HPDE6-E6E7 (cell line): ENCODE results near the gene TMEM273.

Experiments used
- DNase-seq: peaks from one replicate; pipeline ENCODE4 v3.0.0; 2011; ENCODE audit warnings: missing footprints; ENCODE audit errors: extremely low spot score

Gene TMEM273

GRCh38 chr10:49176310-49177268, 11.6 kb downstream of the TMEM273 start:
- DNase-seq: no peak

- DNase-seq: no peak
Observed at GRCh38 chr10:49175587-49176309, 12.4 kb downstream of the TMEM273 start.

GRCh38 chr10:49174926-49175500, 13.2 kb downstream of the TMEM273 start:
- no peak for DNase-seq

- DNase-seq: no peak
Observed at GRCh38 chr10:49174261-49174925, 13.8 kb downstream of the TMEM273 start.

GRCh38 chr10:49173853-49174252, 14.3 kb downstream of the TMEM273 start:
- DNase-seq: no peak

- no peak for DNase-seq
Observed at GRCh38 chr10:49173201-49173772, 14.9 kb downstream of the TMEM273 start.

GRCh38 chr10:49172777-49173132, 15.4 kb downstream of the TMEM273 start:
- no peak for DNase-seq

GRCh38 chr10:49172061-49172776, 16.0 kb downstream of the TMEM273 start:
- no peak for DNase-seq

- no peak for DNase-seq
Observed at GRCh38 chr10:49171326-49172060, 16.7 kb downstream of the TMEM273 start.

GRCh38 chr10:49170632-49171325, 17.4 kb downstream of the TMEM273 start:
- DNase-seq: no peak

- no peak for DNase-seq
Observed at GRCh38 chr10:49169776-49170175, 18.4 kb downstream of the TMEM273 start.

GRCh38 chr10:49168831-49169500, 19.2 kb downstream of the TMEM273 start:
- no peak for DNase-seq

- no peak for DNase-seq
Observed at GRCh38 chr10:49168171-49168540, 20.0 kb downstream of the TMEM273 start.

GRCh38 chr10:49167425-49168170, 20.6 kb downstream of the TMEM273 start:
- no peak for DNase-seq

- no peak for DNase-seq
Observed at GRCh38 chr10:49166484-49167400, 21.4 kb downstream of the TMEM273 start.

- no peak for DNase-seq
Observed at GRCh38 chr10:49165821-49166483, 22.2 kb downstream of the TMEM273 start.

- DNase-seq: no peak
Observed at GRCh38 chr10:49165259-49165658, 22.9 kb downstream of the TMEM273 start.
